AG20443 (cell line): ENCODE data around the gene HK3.

ENCODE experiments used
- DNase-seq: peaks from one replicate; pipeline ENCODE4 v3.0.0; 2012; ENCODE audit warnings: low spot score, mixed read lengths

HK3 gene

GRCh38 chr5:176848651-176849050, 50.5 kb downstream of the HK3 start:
- DNase-seq: no peak

GRCh38 chr5:176847726-176848290, 51.3 kb downstream of the HK3 start:
- no peak for DNase-seq

GRCh38 chr5:176847148-176847547, 52.0 kb downstream of the HK3 start:
- DNase-seq: no peak

- DNase-seq: peak; percentile 48
Observed at GRCh38 chr5:176846335-176847140, 52.6 kb downstream of the HK3 start.

- DNase-seq: no peak
Observed at GRCh38 chr5:176845392-176845713, 53.8 kb downstream of the HK3 start.

- peak; percentile 61 for DNase-seq
Observed at GRCh38 chr5:176844706-176845391, 54.3 kb downstream of the HK3 start.

- no peak for DNase-seq
Observed at GRCh38 chr5:176844281-176844680, 54.9 kb downstream of the HK3 start.

- DNase-seq: no peak
Observed at GRCh38 chr5:176843673-176844072, 55.5 kb downstream of the HK3 start.

- DNase-seq: peak; percentile 90
Observed at GRCh38 chr5:176837707-176838115, 61.4 kb downstream of the HK3 start.

- DNase-seq: no peak
Observed at GRCh38 chr5:176836811-176837706, 62.1 kb downstream of the HK3 start.

GRCh38 chr5:176835918-176836317, 63.2 kb downstream of the HK3 start:
- DNase-seq: no peak

- no peak for DNase-seq
Observed at GRCh38 chr5:176833286-176833685, 65.9 kb downstream of the HK3 start.

GRCh38 chr5:176832162-176832561, 67.0 kb downstream of the HK3 start:
- DNase-seq: no peak

- no peak for DNase-seq
Observed at GRCh38 chr5:176831425-176831824, 67.7 kb downstream of the HK3 start.

GRCh38 chr5:176830995-176831423, 68.1 kb downstream of the HK3 start:
- no peak for DNase-seq
